Measurements from ENCODE around the gene SEMG2.

SEMG2 gene, protein sequence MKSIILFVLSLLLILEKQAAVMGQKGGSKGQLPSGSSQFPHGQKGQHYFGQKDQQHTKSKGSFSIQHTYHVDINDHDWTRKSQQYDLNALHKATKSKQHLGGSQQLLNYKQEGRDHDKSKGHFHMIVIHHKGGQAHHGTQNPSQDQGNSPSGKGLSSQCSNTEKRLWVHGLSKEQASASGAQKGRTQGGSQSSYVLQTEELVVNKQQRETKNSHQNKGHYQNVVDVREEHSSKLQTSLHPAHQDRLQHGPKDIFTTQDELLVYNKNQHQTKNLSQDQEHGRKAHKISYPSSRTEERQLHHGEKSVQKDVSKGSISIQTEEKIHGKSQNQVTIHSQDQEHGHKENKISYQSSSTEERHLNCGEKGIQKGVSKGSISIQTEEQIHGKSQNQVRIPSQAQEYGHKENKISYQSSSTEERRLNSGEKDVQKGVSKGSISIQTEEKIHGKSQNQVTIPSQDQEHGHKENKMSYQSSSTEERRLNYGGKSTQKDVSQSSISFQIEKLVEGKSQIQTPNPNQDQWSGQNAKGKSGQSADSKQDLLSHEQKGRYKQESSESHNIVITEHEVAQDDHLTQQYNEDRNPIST

DNA sequence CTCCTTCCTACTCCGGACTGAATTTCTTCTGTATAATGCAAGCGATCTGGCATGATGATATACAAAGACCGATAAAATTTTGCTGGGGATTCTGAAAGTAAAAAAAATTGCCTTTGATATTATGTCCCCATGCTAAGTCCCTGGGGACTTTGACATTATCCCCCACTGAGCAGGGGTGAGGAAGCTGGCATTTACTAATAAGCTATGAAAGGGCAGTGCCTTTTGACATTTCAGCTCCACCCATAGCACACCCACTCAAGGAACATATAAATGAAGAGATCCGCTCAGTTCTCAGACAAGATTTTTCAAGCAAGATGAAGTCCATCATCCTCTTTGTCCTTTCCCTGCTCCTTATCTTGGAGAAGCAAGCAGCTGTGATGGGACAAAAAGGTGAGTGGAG lies at the start of gene SEMG2:
Gene SEMG2 (plus strand): TSS at position 298 of the 400 bp plus-strand sequence. CDS start 17 bp downstream, at position 315.
- no peak for DNase-seq

- DNase-seq, result no peak
Measured at GRCh38 chr20:45173522-45173921, 47.7 kb upstream of the SEMG2 start.

GRCh38 chr20:45174434-45175364 lies 46.5 kb upstream of the SEMG2 start, which contains the start of gene PI3:
Gene PI3, plus strand, starts transcription at chr20:45174902. Its CDS starts 21 bp downstream, at chr20:45174923.
- no peak for DNase-seq

DNA sequence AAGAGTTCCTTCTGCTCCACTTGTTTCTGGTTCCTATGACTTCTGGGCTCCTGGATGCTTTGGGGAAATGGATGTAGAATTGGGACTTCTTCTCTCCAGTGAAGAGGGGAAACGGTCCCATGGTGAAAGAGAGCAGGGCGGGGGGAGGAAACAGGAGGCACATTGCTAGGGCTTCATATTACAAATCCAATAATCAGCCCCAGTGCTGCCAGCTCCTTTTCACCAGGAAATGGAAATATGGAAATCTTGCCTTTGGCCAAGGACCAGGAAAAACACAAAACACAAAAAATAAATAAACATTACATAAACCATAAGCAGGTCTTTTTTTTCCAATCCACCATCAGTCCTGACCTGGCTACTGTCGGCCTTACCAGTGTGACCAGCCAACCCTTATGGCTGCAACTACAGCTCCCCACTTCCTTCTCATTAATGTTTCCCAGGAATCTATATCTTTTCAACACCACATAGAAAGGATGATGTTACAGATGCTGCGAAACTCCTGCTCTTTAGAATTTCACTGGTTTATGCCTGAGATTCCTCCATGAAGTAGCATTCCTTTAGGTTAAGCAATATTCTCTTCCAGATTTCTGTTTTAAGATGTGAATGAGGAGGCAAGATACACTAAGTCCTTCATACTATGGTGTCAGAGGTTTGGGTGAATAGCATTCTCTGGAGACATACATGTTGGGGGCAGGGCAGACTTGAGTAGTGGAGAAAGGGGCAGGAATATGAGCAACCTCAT lies 44.5 kb upstream of the SEMG2 start:
- DNase-seq, result no peak

- no peak for DNase-seq
Measured at GRCh38 chr20:45179166-45179565, 42.0 kb upstream of the SEMG2 start.

- no peak for DNase-seq
Measured at GRCh38 chr20:45181639-45182038, 39.5 kb upstream of the SEMG2 start.

DNA sequence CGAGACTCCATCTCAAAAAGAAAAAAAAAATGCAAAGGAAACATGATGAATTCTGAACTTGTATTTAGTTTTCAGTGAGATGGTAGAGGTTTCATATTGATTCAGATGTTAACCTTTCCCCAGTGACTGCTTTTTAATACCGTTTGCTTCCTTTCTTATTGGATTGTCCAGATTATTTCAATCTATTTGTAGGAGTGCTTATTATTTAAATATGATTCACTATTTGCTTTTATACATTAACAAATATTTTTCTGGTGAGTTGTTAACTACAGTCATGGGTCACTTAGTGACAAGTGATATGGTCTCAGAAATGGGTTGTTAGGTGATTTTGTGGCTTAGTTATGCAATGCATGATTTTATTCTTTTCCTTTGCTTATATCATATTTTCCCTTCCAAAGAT lies 38.1 kb upstream of the SEMG2 start:
- no peak for DNase-seq

DNA sequence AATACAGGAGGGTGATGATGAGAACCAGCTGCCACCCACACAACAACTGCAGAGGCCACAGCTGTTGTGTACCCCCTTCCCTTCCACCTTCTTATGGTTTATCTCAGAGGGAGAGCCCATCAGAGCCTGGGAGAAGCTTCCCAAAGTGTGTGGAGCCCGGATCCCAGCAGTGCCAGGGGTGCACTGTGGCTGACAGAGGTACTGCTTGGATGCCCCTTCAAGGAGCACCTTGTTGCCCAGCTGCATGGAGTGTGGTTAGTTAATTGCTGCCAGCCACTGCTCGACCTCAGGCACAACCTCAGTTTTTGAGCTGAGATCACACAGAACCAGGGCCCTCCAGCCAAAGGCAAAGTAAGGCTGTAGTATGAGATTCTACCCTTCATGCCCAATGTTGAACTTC lies 33.5 kb upstream of the SEMG2 start:
- DNase-seq, result no peak

- DNase-seq, result no peak
Measured at GRCh38 chr20:45189067-45189609, 32.0 kb upstream of the SEMG2 start.

DNA sequence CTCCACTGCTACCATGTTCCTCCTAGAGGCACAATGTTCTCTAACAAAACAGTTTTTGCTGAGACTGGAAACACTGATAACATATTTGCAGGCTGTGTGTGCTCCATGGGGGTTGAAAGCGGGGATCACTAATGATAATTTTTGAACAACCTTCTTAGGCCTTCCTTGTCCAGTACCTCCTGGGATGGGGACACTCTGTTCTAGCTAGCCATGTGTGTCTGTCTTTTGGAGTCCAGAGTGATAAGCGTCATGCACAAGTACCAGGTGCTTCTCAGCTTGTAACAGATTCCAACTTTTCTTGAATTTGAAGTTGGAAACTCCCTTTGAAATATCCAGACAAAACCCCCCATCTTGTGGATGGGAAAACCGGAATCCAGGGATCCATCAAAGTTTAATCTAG lies 31.3 kb upstream of the SEMG2 start:
- DNase-seq, result no peak

DNA sequence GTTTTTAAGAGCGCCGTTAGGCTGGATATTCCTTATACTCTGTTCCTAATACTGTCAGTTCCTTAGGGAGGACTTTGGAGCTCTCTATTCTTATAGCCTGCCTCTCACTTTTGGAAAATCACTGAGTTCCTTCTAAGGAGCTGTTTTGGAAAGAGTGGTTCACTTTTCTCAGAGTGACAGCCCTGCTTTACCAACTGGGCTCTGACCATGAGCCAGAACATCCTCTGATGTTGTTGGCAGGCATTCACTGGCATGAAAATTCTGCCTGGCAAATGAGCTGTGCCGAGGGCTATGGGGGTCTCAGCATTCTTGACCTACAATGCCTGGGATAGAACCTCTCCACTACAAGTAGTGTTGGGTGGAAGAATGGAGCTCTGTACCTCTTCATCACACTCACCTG lies 29.2 kb upstream of the SEMG2 start:
- DNase-seq, result no peak

GRCh38 chr20:45193331-45193730 lies 27.8 kb upstream of the SEMG2 start:
- DNase-seq, result no peak

- no peak for DNase-seq
Measured at GRCh38 chr20:45206725-45207124, 14.4 kb upstream of the SEMG2 start, which contains the start of gene SEMG1. Gene SEMG1, plus strand, starts transcription at chr20:45207033. Its CDS starts 21 bp downstream, at chr20:45207054.

DNA sequence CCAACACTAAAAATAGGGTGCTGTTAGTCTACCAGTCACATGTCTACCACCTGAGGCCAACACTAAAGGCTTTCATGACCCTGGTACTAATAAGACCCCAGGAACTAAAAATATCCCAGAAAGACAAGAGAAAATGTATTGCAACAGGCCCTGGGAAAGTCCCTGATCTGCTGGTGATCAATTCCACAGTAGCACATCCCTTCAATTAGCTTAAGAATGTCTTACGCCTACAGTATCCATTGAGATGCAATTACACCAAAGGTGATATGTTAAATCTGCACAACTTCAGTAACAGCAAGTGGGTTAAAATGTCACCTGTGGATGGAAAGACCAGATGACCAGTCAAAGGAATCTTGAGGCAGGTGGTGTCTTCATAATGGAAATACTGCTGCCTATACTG lies 11.2 kb upstream of the SEMG2 start:
- no peak for DNase-seq

DNA sequence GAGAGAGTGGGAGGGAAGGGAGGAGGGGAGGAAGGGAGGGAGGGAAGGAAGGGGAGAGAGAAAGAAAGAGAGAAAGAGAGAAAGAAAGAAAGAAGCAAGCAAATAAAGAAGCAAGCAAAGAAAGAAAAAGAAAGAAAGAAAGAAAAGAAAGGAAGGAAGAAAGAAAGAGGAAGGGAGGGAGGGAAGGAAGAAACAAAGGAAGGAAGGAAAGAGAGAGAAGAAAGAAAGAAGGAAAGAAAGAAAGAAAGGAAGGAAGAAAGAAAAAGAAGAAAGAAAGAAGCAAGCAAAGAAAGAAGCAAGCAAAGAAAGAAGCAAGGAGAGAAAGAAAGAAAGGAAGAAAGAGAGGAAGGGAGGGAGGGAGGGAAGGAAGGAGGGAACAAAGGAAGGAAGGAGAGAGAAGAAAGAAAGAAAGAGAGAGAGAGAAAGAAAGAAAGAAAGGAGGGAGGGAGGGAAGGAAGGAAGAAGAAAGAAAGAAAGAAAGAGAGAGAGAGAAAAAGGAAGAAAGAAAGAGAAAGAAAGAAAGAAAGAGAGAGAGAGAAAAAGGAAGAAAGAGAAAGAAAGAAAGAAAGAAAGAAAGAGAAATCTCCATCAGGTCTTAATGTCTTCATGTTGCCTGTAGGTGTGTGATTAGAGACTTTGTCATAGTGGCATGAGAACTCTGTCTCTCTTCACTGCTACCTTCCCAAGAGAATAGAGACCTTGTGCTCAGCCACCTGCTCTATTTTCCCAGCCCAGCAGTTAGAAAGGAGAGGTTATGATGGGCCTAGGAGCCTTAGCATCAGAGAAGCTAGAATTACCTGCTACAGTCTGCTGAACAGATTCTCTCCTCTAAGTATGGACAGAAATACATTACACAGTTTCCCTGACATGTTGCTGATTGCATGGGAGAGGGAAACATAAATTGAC lies 9.4 kb upstream of the SEMG2 start:
- no peak for DNase-seq

GRCh38 chr20:45212836-45213235 lies 8.3 kb upstream of the SEMG2 start:
- DNase-seq, result no peak

DNA sequence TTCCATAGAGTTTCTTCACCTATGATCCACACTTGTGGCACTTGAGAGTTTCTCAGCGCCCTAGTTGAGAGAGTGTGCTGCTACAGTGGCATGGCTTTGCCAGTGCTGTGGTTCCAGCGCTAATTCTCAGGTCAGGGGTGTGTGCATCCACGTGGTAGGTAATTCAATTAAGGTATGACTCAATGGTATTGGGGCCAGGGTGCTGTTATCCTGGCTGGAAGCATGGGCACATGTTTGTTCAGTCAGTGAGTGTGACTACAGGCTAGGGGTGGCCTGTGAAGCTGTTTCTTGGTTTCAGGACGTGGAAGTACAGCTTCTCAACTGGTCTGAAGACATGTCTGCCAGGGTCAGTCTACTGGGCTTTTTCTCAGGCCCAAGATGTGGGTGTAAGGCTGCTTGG lies 3.0 kb upstream of the SEMG2 start:
- no peak for DNase-seq

DNA sequence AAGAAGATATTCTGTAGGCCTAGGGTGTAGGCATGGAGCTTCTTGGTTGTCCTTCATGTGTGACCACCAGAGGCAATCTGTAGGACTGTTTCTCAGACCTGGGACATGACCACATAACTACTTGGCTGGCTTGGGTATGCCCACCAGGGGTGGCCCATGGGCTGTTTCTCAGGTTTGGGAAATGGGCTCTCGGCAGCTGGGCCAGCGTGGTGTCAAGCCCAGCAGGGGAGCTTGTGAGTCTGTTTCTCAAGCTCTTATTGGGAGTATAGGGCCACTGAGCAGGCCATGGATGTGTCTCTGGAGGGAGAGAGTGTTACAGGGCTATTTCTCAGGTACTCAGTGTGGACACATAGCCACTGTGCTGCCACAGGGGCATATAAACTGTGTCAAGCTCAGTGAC lies 2.5 kb upstream of the SEMG2 start:
- no peak for DNase-seq

DNA sequence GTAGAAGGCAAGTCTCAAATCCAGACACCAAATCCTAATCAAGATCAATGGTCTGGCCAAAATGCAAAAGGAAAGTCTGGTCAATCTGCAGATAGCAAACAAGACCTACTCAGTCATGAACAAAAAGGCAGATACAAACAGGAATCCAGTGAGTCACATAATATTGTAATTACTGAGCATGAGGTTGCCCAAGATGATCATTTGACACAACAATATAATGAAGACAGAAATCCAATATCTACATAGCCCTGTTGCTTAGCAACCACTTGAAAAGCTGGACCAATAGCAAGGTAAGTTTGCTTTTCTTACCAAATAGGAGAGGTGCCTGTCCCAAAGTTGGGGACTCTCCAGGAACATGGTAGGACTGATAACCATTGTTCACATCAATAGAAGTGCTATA lies 2.0 kb downstream of the SEMG2 start:
- DNase-seq, result no peak

DNA sequence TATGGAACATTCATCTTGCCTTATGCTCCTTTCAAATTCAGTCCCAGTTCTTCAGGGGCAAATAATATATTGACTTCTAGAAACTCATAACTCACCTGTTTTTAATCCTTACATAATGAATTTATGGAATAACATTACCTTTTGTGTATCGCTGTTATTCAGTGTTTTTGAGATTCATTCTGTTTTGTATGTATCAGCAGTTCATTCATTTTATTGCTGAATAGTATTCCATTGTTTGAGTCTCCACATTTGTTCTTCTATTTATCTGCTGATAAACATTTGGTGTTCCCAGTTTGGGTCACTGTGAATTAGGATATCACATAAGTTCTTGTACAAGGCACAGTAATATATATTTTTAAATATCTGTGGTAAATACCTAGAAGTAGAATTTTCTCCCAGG lies 5.1 kb downstream of the SEMG2 start:
- DNase-seq, result no peak
